NCI-H2227 (cell line): Measurements from ENCODE around the gene RHBG.
"Not testable (repeated sequence)": the region's sequence is repeated elsewhere in the genome, so short reads cannot be mapped to it uniquely, and the experiment has no call there.

ENCODE experiments used
- DNase-seq: peaks from one replicate; lab custom pipeline; 2025; ENCODE audit not compliant: unreplicated experiment; lab: John Stamatoyannopoulos, UW

Gene RHBG

GRCh38 chr1:156359973-156360372 lies 9.0 kb upstream of the RHBG start:
- no peak for DNase-seq

DNA sequence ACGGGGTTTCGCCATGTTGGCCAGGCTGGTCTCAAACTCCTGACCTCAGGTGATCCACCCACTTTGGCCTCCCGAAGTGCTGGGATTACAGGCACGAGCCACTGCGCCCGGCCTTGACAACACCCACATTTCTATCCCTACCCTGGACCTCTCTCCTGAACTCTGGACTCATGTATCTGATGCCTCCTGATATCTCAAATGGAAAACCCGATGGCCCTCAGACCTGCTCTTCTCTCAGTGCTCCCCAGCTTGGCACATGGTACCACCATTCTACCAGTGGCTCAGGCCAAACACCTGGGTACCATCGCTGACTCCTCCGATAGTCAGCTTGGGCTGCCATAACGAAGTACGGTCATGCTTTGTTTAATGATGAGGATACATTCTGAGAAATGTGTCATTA lies 8.5 kb upstream of the RHBG start:
- no peak for DNase-seq

DNA sequence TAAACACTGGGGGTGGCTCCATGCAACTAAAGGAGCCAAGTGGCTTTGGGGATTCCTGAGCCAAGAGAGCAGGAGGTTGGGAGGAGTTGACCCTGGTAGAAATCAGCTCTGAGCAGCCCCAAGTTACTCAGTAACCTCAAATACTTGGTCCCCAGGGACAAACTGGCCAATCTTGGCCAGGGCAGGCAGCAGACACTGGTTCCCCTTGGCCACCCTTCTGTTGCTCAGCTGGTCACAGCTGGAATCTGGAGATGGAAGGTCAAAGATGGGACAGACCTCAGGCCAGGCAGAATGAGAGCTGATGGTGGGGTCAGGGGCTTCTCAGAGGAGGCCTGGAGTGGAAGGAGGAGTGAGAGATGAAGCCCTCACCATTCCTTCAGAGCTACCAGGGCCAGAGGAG lies 3.3 kb upstream of the RHBG start:
- no peak for DNase-seq

DNA sequence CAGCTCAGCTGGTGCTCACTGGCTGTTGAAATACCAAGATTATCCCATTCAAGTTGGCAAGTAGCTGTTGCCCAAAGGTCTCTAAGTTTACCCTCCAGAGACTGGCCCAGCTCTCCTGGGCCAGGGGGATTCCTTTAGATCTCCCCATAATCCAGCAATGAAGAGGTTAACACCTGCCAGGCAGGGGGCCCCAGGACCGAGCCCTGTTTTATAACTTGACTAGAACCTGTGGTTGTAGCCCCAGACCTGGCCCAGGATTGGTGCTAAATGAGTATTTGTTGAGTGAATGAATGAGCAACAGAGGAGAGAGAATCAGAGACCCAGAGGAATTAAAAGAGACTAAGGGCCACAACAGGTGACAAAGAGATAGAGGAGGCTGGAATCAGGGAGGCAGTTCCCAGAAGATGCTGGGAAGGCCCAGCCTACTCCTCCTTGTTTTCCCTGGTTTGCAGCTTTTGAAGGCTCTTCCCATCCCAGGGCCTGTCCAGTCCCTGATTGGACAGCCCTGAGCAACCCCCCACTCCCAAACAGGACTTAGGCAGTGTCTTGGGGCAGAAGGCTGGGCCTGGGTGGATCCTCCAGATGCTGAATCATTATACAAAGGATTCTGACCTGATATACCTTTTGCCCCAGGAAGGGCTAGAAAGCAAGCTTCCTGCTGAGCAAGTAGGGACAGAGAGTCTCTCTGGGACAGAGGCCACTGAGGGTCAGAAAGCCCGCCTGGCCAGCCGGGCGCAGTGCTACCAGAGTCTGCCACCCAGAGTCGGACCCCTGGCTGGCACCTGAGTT lies 2.4 kb upstream of the RHBG start:
- no peak for DNase-seq

GRCh38 chr1:156367383-156368156 lies 1.4 kb upstream of the RHBG start:
- DNase-seq: no peak

- DNase-seq: no peak
Measured at GRCh38 chr1:156368157-156368658, 803 bp upstream of the RHBG start.

- not testable (repeated sequence) for DNase-seq
Measured at GRCh38 chr1:156369685-156370286, 775 bp downstream of the RHBG start.

- DNase-seq: no peak
Measured at GRCh38 chr1:156371553-156372264, 2.7 kb downstream of the RHBG start.

DNA sequence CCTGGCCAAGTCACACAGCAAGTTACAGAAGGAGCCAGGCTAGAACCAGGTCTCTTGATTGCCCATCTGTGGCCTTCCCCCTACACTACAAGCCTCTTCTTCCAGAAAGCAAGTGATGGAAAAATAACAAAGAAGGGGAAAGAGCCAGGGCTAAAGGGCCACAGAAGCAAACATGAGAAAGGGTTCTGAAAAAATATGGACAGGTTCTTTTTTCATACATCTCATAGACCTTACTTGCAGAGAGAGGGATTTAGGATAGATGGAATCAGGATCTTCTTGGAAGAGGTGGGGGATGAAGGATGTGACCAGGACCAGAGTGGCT lies 3.2 kb downstream of the RHBG start:
- DNase-seq: no peak

DNA sequence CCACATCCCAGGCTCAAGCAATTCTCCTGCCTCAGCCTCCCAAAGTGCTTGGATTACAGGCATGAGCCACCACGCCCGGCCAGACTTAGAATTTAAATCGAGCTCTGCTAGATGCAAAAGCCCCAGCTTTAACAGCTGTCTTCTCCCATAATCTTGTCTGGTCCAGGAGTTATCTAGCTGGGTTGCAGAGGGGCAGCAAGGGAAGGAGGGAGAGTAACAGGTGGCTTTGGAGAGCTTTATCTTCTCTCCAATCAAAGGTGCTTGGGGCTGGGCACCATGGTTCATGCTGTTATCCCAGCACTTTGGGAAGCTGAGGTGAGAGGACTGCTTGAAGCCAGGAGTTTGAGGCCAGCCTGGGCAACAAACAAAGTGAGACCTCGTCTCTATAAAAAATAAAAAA lies 3.9 kb downstream of the RHBG start:
- DNase-seq: no peak

- DNase-seq: no peak
Measured at GRCh38 chr1:156373546-156373945, 4.5 kb downstream of the RHBG start.

DNA sequence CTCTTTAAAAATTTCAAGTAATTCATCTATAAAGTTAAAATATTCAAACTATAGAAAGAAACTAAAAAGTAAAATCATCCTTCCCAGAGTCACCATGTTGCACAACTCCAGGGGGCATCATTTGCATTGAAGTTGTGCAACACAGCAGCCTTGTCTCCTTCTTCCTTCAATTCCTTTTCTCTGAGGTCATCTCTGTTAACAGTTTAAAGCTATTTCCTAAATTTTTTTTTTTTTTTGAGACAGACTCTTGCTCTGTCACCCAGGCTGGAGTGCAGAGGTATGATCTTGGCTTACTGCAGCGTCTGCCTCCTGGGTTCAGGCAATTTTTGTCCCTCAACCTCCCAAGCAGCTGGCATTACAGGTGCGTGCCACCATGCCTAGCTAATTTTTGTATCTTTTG lies 7.1 kb downstream of the RHBG start:
- no peak for DNase-seq

DNA sequence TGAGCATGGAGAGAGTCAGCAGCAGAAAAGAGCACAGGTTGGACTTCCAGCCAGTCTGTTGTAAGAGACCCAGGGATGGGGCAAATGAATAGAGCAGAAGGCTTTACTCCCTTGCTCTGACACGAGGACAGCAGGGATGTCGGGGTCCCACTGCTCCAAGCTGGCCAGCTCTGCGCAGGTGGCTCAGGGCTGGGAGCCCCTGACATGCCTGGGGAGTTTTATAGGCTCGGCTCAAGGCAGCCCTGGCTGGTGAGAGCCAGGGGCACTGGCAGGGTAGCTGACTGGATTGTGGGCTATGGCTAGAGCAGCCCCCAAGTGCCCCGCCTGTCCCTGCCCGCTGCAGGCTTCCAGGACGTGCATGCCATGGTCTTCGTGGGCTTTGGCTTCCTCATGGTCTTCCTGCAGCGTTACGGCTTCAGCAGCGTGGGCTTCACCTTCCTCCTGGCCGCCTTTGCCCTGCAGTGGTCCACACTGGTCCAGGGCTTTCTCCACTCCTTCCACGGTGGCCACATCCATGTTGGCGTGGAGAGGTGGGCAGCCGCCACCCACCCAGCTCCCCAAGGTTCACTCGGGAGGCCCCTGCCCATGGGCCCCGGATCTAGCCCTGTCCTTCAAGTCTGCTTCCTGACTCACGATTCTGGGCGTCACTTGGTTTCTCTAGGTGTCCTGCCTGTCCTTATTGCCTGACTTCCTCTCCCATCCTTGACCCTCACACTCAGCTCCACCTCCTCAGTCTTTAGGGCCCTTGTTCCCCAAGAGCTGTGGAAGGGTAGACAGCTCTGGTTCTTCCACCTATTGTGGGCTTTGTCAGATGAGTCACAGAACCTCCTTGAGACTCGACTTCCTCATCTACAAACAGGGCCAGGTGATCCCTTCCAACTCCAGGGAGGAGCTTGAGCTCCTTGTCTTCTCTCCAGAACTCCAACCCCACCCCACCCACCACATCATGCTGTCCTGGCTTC lies 8.2 kb downstream of the RHBG start:
- DNase-seq: no peak

DNA sequence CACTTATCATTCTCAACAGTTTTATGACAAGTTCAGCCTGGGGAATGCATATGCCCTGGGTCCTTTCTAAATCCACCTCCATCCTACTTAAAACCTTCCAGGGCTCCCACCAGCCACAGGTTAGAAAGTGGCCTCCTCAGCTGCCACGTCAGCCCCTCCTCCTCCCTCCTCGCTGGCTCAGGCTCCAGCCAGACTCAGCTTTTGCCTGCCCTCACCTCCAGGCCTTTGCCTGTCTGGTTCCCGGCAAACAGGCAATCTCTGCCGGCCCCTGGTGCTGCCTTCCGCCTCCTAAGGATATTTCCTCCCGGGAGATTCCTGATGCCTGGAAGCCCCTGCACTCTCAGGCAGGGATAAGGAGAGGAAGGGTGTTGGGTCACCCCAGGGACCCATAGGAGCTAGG lies 9.5 kb downstream of the RHBG start:
- DNase-seq: no peak

- peak; percentile 20 for DNase-seq
Measured at GRCh38 chr1:156379420-156380165, 10.6 kb downstream of the RHBG start.

DNA sequence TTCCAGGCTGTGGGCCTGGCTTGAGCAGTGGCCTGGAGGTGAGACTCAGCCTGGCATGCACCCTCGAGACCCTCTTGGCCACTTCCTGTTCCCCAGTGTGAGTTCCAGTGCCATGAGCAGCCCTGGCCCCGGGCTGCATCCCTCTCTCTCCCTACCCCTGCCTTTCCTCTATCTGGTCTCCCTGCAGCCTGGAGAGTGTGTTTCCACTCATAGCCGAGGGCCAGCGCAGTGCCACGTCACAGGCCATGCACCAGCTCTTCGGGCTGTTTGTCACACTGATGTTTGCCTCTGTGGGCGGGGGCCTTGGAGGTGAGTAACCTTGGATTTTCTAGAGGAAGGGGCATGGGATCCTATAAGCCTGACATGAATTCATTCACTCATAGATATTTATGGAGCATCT lies 13.6 kb downstream of the RHBG start:
- no peak for DNase-seq

GRCh38 chr1:156383023-156383422 lies 14.0 kb downstream of the RHBG start:
- DNase-seq: peak; percentile 85

DNA sequence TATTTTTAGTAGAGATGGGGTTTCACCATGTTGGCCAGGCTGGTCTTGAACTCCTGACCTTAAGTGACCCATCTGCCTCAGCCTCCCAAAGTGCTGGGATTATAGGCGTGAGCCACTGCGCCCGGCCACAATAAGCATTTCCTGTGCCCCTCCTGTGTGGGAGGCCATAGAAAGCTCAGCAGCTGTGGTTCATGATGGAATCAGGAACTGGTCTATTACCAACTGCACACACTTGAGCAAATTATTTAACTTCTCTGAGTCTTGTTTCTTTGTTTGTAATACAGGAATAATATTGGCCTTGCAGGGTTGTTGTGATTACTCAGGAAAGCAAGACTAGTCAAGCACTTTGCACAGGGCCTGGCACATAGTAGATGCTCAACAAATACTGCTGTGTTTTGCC lies 15.0 kb downstream of the RHBG start:
- no peak for DNase-seq

GRCh38 chr1:156384658-156385057 lies 15.6 kb downstream of the RHBG start:
- DNase-seq: no peak
